ENCODE data around the gene AKT1.
A peak's percentile ranks its signal among the peaks of the same experiment; 100 is the strongest.
"Not testable (repeated sequence)": the region's sequence is repeated elsewhere in the genome, so short reads cannot be mapped to it uniquely, and the experiment has no call there.

The AKT1 gene

GRCh38 chr14:104751539-104752422 lies 43.8 kb downstream of the AKT1 start:
- DNase-seq = no peak

GRCh38 chr14:104750753-104751057 lies 44.8 kb downstream of the AKT1 start:
- DNase-seq = not testable (repeated sequence)

- DNase-seq = no peak
Observed at GRCh38 chr14:104750056-104750752, 45.3 kb downstream of the AKT1 start.

GRCh38 chr14:104749111-104749649 lies 46.4 kb downstream of the AKT1 start:
- no peak for DNase-seq

GRCh38 chr14:104747876-104748275 lies 47.7 kb downstream of the AKT1 start:
- no peak for DNase-seq

GRCh38 chr14:104746934-104747481 lies 48.5 kb downstream of the AKT1 start:
- DNase-seq = no peak

- no peak for DNase-seq
Observed at GRCh38 chr14:104746071-104746545, 49.4 kb downstream of the AKT1 start.

- DNase-seq = no peak
Observed at GRCh38 chr14:104745431-104745830, 50.1 kb downstream of the AKT1 start.

GRCh38 chr14:104744484-104744883 lies 51.1 kb downstream of the AKT1 start:
- DNase-seq = no peak

- DNase-seq = no peak
Observed at GRCh38 chr14:104743461-104744380, 51.8 kb downstream of the AKT1 start.

- DNase-seq = no peak
Observed at GRCh38 chr14:104742586-104743455, 52.7 kb downstream of the AKT1 start.

GRCh38 chr14:104741803-104742251 lies 53.7 kb downstream of the AKT1 start:
- no peak for DNase-seq

- DNase-seq = no peak
Observed at GRCh38 chr14:104741108-104741802, 54.3 kb downstream of the AKT1 start.

- DNase-seq = no peak
Observed at GRCh38 chr14:104739546-104740516, 55.7 kb downstream of the AKT1 start.

- DNase-seq = no peak
Observed at GRCh38 chr14:104739026-104739425, 56.5 kb downstream of the AKT1 start.

- no peak for DNase-seq
Observed at GRCh38 chr14:104738375-104739019, 57.1 kb downstream of the AKT1 start.

- peak; percentile 56 to 64 (median 61) for DNase-seq
Observed at GRCh38 chr14:104735830-104736642, 59.5 kb downstream of the AKT1 start.
